ENCODE measurements around the gene KATNAL1. TPM values are rescaled to one million over a fixed set of nuclear protein-coding genes. Genes with fewer than 3 reads are reported as not detected.

Gene KATNAL1
- total RNA-seq, 1 donor from 2014 or later, result 42.0 TPM

DNA sequence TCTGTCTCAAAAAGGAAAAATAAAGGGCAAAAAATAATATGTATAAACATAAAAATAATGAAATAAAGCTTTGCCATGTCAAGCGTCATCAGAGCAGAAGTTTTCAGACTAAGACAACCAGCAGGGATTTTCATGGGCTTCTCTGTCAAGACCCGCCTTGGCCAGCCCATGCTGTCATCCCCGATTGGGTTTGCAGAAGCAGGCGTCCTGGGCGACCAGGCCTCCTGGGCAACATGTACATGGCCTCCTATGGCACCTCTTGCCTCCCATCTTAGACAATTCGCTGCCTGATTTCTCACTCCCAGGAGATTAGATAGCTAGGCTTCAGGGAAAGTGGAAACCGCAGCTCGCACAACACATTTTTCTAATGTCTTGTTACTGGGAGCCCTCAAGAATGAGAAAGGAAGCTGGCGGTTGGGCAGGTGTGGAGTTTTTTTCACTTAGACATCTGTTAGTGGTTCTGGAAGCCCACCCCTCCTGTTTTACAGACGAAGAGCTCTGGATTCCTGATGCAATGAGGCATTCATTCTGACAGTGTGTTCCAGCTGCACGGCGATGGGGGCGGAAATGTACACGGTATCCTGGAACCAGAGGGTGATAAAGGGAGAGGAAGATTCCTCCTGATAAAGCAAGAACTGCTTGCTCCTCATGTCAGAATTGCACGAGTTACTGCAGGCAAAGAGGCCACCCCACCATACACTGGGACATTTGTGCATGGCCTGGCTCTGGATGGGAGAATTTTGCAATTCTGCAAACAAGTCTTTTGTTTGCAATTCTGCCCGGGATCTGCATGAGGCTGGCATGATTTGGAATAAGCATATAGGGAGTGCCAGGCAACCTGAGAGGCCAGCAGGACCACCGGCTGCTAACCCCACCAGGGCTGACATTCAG is 47.4 kb upstream of the KATNAL1 start:
- Histone ChIP-seq H3K4me1 (ENCODE audit: insufficient read depth, low read length) (no peaks in the 10 kb centered on the region), H3K4me2 (ENCODE audit: low read length) (no peak overlapping the region), H4K20me1 (ENCODE audit: insufficient read depth, low read length) (no peaks in the 10 kb centered on the region), H2AFZ (ENCODE audit: low read depth, low read length) (no peak overlapping the region), H3K79me2 (ENCODE audit: insufficient read depth, low read length) (no peaks in the 10 kb centered on the region), H3K9me3 (ENCODE audit: insufficient read depth, low read depth, low read length) (peaks cover 2% of the 10 kb centered on the region), H3K9ac (ENCODE audit: low read length) (no peak overlapping the region), H3K27ac (ENCODE audit: low read depth, low read length) (no peak overlapping the region), H3K4me3 (ENCODE audit: insufficient read depth, low read depth, low read length) (no peak overlapping the region), H3K27me3 (ENCODE audit: insufficient read depth, low read length) (no peaks in the 10 kb centered on the region), H3K36me3 (ENCODE audit: insufficient read depth, low read length) (no peaks in the 10 kb centered on the region)
- Mint-ChIP-seq H3K9me3 (ENCODE audit: unreplicated experiment) (peaks cover 16% of the 10 kb centered on the region), H3K27ac (ENCODE audit: unreplicated experiment) (peak overlapping the region; percentile 91), H3K36me3 (ENCODE audit: low read depth, unreplicated experiment) (no peaks in the 10 kb centered on the region), H3K27me3 (ENCODE audit: low read depth, unreplicated experiment) (peaks cover 2% of the 10 kb centered on the region), H3K4me1 (ENCODE audit: low read depth, unreplicated experiment) (no peaks in the 10 kb centered on the region), H3K4me3 (ENCODE audit: unreplicated experiment) (no peak overlapping the region)
- TF ChIP-seq, protein P1, sequence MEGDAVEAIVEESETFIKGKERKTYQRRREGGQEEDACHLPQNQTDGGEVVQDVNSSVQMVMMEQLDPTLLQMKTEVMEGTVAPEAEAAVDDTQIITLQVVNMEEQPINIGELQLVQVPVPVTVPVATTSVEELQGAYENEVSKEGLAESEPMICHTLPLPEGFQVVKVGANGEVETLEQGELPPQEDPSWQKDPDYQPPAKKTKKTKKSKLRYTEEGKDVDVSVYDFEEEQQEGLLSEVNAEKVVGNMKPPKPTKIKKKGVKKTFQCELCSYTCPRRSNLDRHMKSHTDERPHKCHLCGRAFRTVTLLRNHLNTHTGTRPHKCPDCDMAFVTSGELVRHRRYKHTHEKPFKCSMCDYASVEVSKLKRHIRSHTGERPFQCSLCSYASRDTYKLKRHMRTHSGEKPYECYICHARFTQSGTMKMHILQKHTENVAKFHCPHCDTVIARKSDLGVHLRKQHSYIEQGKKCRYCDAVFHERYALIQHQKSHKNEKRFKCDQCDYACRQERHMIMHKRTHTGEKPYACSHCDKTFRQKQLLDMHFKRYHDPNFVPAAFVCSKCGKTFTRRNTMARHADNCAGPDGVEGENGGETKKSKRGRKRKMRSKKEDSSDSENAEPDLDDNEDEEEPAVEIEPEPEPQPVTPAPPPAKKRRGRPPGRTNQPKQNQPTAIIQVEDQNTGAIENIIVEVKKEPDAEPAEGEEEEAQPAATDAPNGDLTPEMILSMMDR (IDR thresholded peaks at IDR 0.05; ENCODE audit: insufficient read depth, low read depth, low read length), result no peak
- TF ChIP-seq EZH2 (IDR thresholded peaks at IDR 0.05; ENCODE audit: insufficient read depth, low read length), result no peak
- DNase-seq (ENCODE audit: low read depth) (peak; percentile 38), FAIRE-seq (no peak)

DNA sequence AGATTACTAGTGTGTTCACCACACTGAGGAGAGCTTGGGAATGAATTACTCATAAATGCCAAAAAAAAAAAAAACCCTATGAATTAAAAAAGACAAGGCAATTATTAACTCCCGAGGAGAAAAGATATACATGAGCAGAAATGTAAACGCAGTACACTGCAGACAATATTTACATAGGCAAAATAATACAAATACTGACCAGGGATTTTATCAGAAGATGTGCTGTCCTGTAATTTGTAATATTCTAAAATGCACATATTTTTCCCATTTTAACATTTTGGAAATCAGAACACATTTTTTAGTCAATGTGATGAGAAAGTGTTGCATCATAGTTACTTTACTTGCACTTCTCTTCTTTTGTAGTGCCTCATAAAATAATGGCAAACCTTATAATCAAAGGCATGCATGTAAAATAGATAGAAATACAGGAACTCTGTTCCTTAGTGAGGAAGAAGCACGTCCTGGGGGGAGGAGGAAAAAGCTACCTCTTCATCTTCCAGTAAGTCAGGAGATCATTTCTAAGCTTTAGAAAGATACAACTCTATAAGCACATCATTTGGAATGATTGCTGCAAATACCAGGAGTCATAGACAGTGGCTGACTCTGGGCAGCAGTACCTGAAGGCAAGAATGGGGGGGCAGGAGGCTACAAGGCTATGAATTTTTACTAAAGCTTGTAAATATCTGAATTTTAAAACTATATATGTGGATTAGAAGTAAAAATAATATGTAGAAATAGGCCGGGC is 46.3 kb upstream of the KATNAL1 start:
- FAIRE-seq, result no peak
- DNase-seq (ENCODE audit: low read depth), result no peak
- H2AFZ ChIP-seq (ENCODE audit: low read depth, low read length), result no peak overlapping the region
- Mint-ChIP-seq H3K4me3 (ENCODE audit: unreplicated experiment) (no peak overlapping the region), H3K27me3 (ENCODE audit: low read depth, unreplicated experiment) (no peaks in the 10 kb centered on the region), H3K36me3 (ENCODE audit: low read depth, unreplicated experiment) (no peaks in the 10 kb centered on the region), H3K9me3 (ENCODE audit: unreplicated experiment) (peaks cover 16% of the 10 kb centered on the region), H3K4me1 (ENCODE audit: low read depth, unreplicated experiment) (no peaks in the 10 kb centered on the region), H3K27ac (ENCODE audit: unreplicated experiment) (no peak overlapping the region)
- no peak for TF ChIP-seq EZH2 (IDR thresholded peaks at IDR 0.05; ENCODE audit: insufficient read depth, low read length)
- TF ChIP-seq, protein P1 (IDR thresholded peaks at IDR 0.05; ENCODE audit: insufficient read depth, low read depth, low read length), result no peak
- no peaks in the 10 kb centered on the region for H4K20me1 ChIP-seq (ENCODE audit: insufficient read depth, low read length)
- H3K4me1 ChIP-seq (ENCODE audit: insufficient read depth, low read length), result no peaks in the 10 kb centered on the region
- no peak overlapping the region for H3K4me2 ChIP-seq (ENCODE audit: low read length)
- no peaks in the 10 kb centered on the region for H3K36me3 ChIP-seq (ENCODE audit: insufficient read depth, low read length)
- H3K4me3 ChIP-seq (ENCODE audit: insufficient read depth, low read depth, low read length), result no peak overlapping the region
- peaks cover 2% of the 10 kb centered on the region for H3K9me3 ChIP-seq (ENCODE audit: insufficient read depth, low read depth, low read length)
- no peak overlapping the region for H3K9ac ChIP-seq (ENCODE audit: low read length)
- no peak overlapping the region for H3K27ac ChIP-seq (ENCODE audit: low read depth, low read length)
- H3K79me2 ChIP-seq (ENCODE audit: insufficient read depth, low read length), result no peaks in the 10 kb centered on the region
- no peaks in the 10 kb centered on the region for H3K27me3 ChIP-seq (ENCODE audit: insufficient read depth, low read length)
